ENCODE results near the gene RFX1. TPM values are rescaled to one million over a fixed set of nuclear protein-coding genes. Genes with fewer than 3 reads are reported as not detected.
A peak's percentile ranks its signal among the peaks of the same experiment; 100 is the strongest.
"Not testable (repeated sequence)": the region's sequence is repeated elsewhere in the genome, so short reads cannot be mapped to it uniquely, and the experiment has no call there.

Gene RFX1
- total RNA-seq, 1 experiment from 2014 or later = 7.5 TPM

- in situ Hi-C loops (cut with HindIII; ENCODE audit: low pct_unique_long_range_greater_than_20kb, low sequenced_read_pairs) = no loop called here
- DNase-seq (ENCODE audit: low read depth) = no peak
Measured at GRCh38 chr19:14030997-14031718, 25.0 kb upstream of the RFX1 start.

- in situ Hi-C loops (cut with HindIII; ENCODE audit: low pct_unique_long_range_greater_than_20kb, low sequenced_read_pairs) = no loop called here
- DNase-seq (ENCODE audit: low read depth) = no peak
Measured at GRCh38 chr19:14028901-14029300, 22.8 kb upstream of the RFX1 start.

GRCh38 chr19:14027856-14028450 is 21.8 kb upstream of the RFX1 start, which contains the start of gene RLN3:
RLN3 (plus strand) TSS chr19:14028148; CDS start chr19:14028205, 57 bp downstream.
- in situ Hi-C loops (cut with HindIII; ENCODE audit: low pct_unique_long_range_greater_than_20kb, low sequenced_read_pairs) = no loop called here
- DNase-seq (ENCODE audit: low read depth) = no peak

- DNase-seq (ENCODE audit: low read depth); in situ Hi-C loops (cut with HindIII; ENCODE audit: low pct_unique_long_range_greater_than_20kb, low sequenced_read_pairs): not testable (repeated sequence)
Measured at GRCh38 chr19:14026652-14027192, 20.6 kb upstream of the RFX1 start.

- in situ Hi-C loops (cut with HindIII; ENCODE audit: low pct_unique_long_range_greater_than_20kb, low sequenced_read_pairs) = no loop called here
- peak; percentile 58 for DNase-seq (ENCODE audit: low read depth)
Measured at GRCh38 chr19:14023404-14024235, 17.5 kb upstream of the RFX1 start.

GRCh38 chr19:14022469-14022868 is 16.3 kb upstream of the RFX1 start:
- DNase-seq (ENCODE audit: low read depth) = no peak
- in situ Hi-C loops (cut with HindIII; ENCODE audit: low pct_unique_long_range_greater_than_20kb, low sequenced_read_pairs) = no loop called here

GRCh38 chr19:14021474-14021873 is 15.4 kb upstream of the RFX1 start:
- no peak for DNase-seq (ENCODE audit: low read depth)
- in situ Hi-C loops (cut with HindIII; ENCODE audit: low pct_unique_long_range_greater_than_20kb, low sequenced_read_pairs) = no loop called here

- in situ Hi-C loops (cut with HindIII; ENCODE audit: low pct_unique_long_range_greater_than_20kb, low sequenced_read_pairs); DNase-seq (ENCODE audit: low read depth): not testable (repeated sequence)
Measured at GRCh38 chr19:14019739-14020138, 13.6 kb upstream of the RFX1 start.

- in situ Hi-C loops (cut with HindIII; ENCODE audit: low pct_unique_long_range_greater_than_20kb, low sequenced_read_pairs) = no loop called here
- no peak for DNase-seq (ENCODE audit: low read depth)
Measured at GRCh38 chr19:14019100-14019499, 13.0 kb upstream of the RFX1 start.

GRCh38 chr19:14015524-14016035 is 9.5 kb upstream of the RFX1 start:
- DNase-seq (ENCODE audit: low read depth) = peak; percentile 25
- in situ Hi-C loops (cut with HindIII; ENCODE audit: low pct_unique_long_range_greater_than_20kb, low sequenced_read_pairs) = no loop called here

- in situ Hi-C loops (cut with HindIII; ENCODE audit: low pct_unique_long_range_greater_than_20kb, low sequenced_read_pairs) = no loop called here
Measured at GRCh38 chr19:14012378-14012915, 6.3 kb upstream of the RFX1 start.

GRCh38 chr19:14006766-14007562 is 844 bp upstream of the RFX1 start:
- no peak for DNase-seq (ENCODE audit: low read depth)
- in situ Hi-C loops (cut with HindIII; ENCODE audit: low pct_unique_long_range_greater_than_20kb, low sequenced_read_pairs) = no loop called here

More at GRCh38 chr19:14012378-14012915, 6.3 kb upstream of the RFX1 start:
- no peak for DNase-seq (ENCODE audit: low read depth)

- DNase-seq (ENCODE audit: low read depth) = peak; percentile 71
- in situ Hi-C loops (cut with HindIII; ENCODE audit: low pct_unique_long_range_greater_than_20kb, low sequenced_read_pairs) = no loop called here
Measured at GRCh38 chr19:14005349-14006084, 603 bp downstream of the RFX1 start.

GRCh38 chr19:14004619-14005348 is 1.3 kb downstream of the RFX1 start:
- in situ Hi-C loops (cut with HindIII; ENCODE audit: low pct_unique_long_range_greater_than_20kb, low sequenced_read_pairs) = no loop called here
- no peak for DNase-seq (ENCODE audit: low read depth)

GRCh38 chr19:14003251-14004055 is 2.7 kb downstream of the RFX1 start:
- DNase-seq (ENCODE audit: low read depth) = no peak
- in situ Hi-C loops (cut with HindIII; ENCODE audit: low pct_unique_long_range_greater_than_20kb, low sequenced_read_pairs) = no loop called here

All from Caki2 (cell line).